Psoas muscle (tissue), 8 donors: ENCODE results near the gene HEXIM1. TPM values are rescaled to one million over a fixed set of nuclear protein-coding genes. Genes with fewer than 3 reads are reported as not detected.
A peak's percentile ranks its signal among the peaks of the same experiment; 100 is the strongest.

ENCODE experiments used
- ATAC-seq, 4 donors: fragments of 200-7000 bp; cut with Tn5 transposase; one replicate each; pipeline ENCODE4 v1.9.1; 2020; ENCODE audit warnings: moderate library complexity in 3 of 4, mild to moderate bottlenecking in 2 of 4
- DNase-seq, 2 donors: peaks; one replicate each; pipeline ENCODE4 v3.0.0-alpha.2; 2020
- H3K27ac ChIP-seq: fragments of 200-600 bp; one replicate; pipeline ENCODE4 v1.8.0; 2022
- H3K27me3 ChIP-seq, 3 donors: fragments of 200-600 bp in 1 of 3; one replicate each; pipeline versions ENCODE4 v1.6.1 to v1.8.0; 2013 to 2022; ENCODE audit warnings: low read length in 2 of 3, mild to moderate bottlenecking in 2 of 3, moderate library complexity in 1 of 3; ENCODE audit not compliant: insufficient read depth in 3 of 3
- H3K36me3 ChIP-seq, 2 donors: fragments of 200-600 bp in 1 of 2; one replicate each; pipeline versions ENCODE4 v1.6.1 to v1.8.0; 2013 to 2022; ENCODE audit warnings: low read depth in 1 of 2, mild to moderate bottlenecking in 1 of 2, moderate library complexity in 1 of 2; ENCODE audit not compliant: insufficient read depth in 1 of 2
- H3K4me1 ChIP-seq: fragments of 200-600 bp; one replicate; pipeline ENCODE4 v1.8.0; 2022
- H3K4me3 ChIP-seq: fragments of 200-600 bp; one replicate; pipeline ENCODE4 v1.8.0; 2022; ENCODE audit warnings: mild to moderate bottlenecking
- H3K9me3 ChIP-seq: fragments of 200-600 bp; one replicate; pipeline ENCODE4 v1.8.0; 2022
- WGBS, 3 donors: extraction: QIAGEN DNeasy Blood & Tissue Kit; methylation state at CpG; one replicate each; pipeline versions ENCODE4 v1.1.6 to v1.1.7; 2013; 5-methylcytosine and 5-hydroxymethylcytosine counted together
- intact Hi-C, 2 donors: fragments of 100-400 bp; cut with DNase I; formaldehyde crosslinking; loops; one replicate each; pipeline versions ENCODE4 v1.11.0 to v1.14.2; 2022
- polyA plus RNA-seq, 3 donors: library from polyadenylated mRNA; stranded (reverse); fragments of 200-250 nt; gene quantifications; one replicate each; pipeline ENCODE4 v1.2.3, GENCODE V29; 2013
- total RNA-seq, 4 donors: library from RNA; stranded (reverse); fragmentation: NEBNext Ultra II Directional in 2 of 4; extraction: Animal tissue kit (Norgen Biotek cat#: 25700) in 2 of 4; gene quantifications; one replicate each; pipeline versions ENCODE4 v1.2.1 to v1.2.4, GENCODE V29; 2021 to 2023
- TF ChIP-seq, protein P1 (sequence below): fragments of 200-600 bp; IDR thresholded peaks from one replicate; pipeline ENCODE4 v1.8.0; 2022; ENCODE audit warnings: antibody characterized with exemption
- donor health status: healthy with polysubstance abuse.
- donor health status: DM: no; HTN: no; CAD: no; lungs with moderate emphysema.
- donor health status: Bipolar disorder and iron deficiency.
- donor health status: healthy.
- donor health status: DM: yes; HTN: yes; CAD: no.
- donor health status: DM: no; HTN: no; CAD: no.
- donor health status: DM: no; HTN: no; CAD: no.
- donor health status: DM: yes; HTN: yes; CAD: no.

HEXIM1 gene
- total and polyA plus RNA-seq, 7 donors = 9.5 to 127 (median 29.2) TPM

DNA sequence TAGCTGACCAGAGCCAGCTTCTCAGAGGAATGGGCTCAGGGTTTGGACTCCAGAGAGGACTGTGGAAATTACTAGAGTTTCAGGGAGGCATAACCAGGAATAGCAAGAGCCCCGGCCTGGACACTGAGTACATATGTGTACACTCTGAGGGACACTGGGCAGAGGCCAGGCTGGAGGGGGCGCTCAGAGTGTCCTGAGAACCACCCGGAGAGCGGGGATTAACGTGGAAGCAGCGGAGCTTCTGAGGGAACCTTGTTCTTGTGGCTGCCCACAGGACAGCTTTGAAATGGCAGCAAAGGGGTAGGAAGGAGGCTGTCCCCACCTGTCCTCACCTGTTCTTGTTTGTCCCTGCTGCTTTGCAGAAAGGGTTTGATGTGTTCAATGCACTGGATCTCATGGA, 43.8 kb upstream of the HEXIM1 start:
- ATAC-seq = peak in 2 of 4 donors; percentile 2 to 7
- Histone ChIP-seq H3K9me3 (no peaks in the 10 kb centered on the region), H3K4me1 (peaks cover 28% of the 10 kb centered on the region), H3K27ac (peak overlapping the region; percentile 27), H3K4me3 (no peak overlapping the region), H3K27me3 (no peaks in the 10 kb centered on the region), H3K36me3 (peaks cover 23 to 97% of the 10 kb centered on the region in 2 donors)
- WGBS, 3 donors = 42 to 72% (median 51%) methylated on average over 6 of the region's 6 CpGs
- intact Hi-C loops = no loop called here
- TF ChIP-seq, protein P1, sequence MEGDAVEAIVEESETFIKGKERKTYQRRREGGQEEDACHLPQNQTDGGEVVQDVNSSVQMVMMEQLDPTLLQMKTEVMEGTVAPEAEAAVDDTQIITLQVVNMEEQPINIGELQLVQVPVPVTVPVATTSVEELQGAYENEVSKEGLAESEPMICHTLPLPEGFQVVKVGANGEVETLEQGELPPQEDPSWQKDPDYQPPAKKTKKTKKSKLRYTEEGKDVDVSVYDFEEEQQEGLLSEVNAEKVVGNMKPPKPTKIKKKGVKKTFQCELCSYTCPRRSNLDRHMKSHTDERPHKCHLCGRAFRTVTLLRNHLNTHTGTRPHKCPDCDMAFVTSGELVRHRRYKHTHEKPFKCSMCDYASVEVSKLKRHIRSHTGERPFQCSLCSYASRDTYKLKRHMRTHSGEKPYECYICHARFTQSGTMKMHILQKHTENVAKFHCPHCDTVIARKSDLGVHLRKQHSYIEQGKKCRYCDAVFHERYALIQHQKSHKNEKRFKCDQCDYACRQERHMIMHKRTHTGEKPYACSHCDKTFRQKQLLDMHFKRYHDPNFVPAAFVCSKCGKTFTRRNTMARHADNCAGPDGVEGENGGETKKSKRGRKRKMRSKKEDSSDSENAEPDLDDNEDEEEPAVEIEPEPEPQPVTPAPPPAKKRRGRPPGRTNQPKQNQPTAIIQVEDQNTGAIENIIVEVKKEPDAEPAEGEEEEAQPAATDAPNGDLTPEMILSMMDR = no peak
- no peak for DNase-seq

GRCh38 chr17:45104907-45105624, 43.2 kb upstream of the HEXIM1 start:
- WGBS, 3 donors = 45 to 66% (median 48%) methylated on average over 17 of the region's 17 CpGs
- H3K4me1 ChIP-seq = peaks cover 34% of the 10 kb centered on the region
- H3K36me3 ChIP-seq = peaks cover 19 to 92% of the 10 kb centered on the region in 2 donors

DNA sequence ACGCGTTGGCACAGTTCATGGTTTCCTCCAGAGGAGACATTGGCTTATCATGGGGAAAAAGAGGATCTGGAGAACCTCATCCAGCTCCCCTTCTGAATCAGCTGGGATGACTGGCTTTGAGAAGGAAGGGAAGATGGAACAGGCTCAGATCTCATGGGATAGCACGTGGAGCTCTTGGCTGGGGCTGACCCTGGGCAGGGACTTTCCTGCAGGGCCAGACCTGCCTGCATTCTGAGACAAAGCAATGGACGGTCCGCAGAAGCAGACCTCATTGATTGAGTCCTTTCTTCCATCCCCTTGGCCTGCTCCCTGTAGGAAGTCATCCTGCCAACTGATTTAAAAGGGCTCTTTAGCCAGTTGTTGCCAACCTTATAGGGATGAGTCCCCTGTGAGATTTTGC, 42.2 kb upstream of the HEXIM1 start:
- peak in 1 of 4 donors; percentile 34 for ATAC-seq
- Histone ChIP-seq H3K27me3 (no peaks in the 10 kb centered on the region), H3K4me1 (peaks cover 44% of the 10 kb centered on the region), H3K4me3 (no peak overlapping the region), H3K9me3 (no peaks in the 10 kb centered on the region), H3K27ac (peak overlapping the region; percentile 51), H3K36me3 (peaks cover 19 to 82% of the 10 kb centered on the region in 2 donors)
- intact Hi-C loops = no loop called here
- TF ChIP-seq, protein P1 = no peak
- DNase-seq = no peak
- 37 to 58% (median 41%) methylated on average over 5 of the region's 5 CpGs for WGBS, 3 donors

More at GRCh38 chr17:45104907-45105624, 43.2 kb upstream of the HEXIM1 start:
- no peaks in the 10 kb centered on the region for H3K9me3 ChIP-seq
- H3K4me3 ChIP-seq = no peak overlapping the region
- intact Hi-C loops = no loop called here
- ATAC-seq (peak; percentile 4 to 13 (median 8)), DNase-seq (no peak)
- H3K27me3 ChIP-seq = no peaks in the 10 kb centered on the region
- H3K27ac ChIP-seq = peak overlapping the region; percentile 27
- TF ChIP-seq, protein P1 = no peak

- H3K4me1 ChIP-seq = peaks cover 48% of the 10 kb centered on the region
- H3K27ac ChIP-seq = peak overlapping the region; percentile 51
- H3K4me3 ChIP-seq = no peak overlapping the region
- 45 to 64% (median 63%) methylated on average over 5 of the region's 5 CpGs for WGBS, 3 donors
- TF ChIP-seq, protein P1 = no peak
- intact Hi-C loops = no loop called here
- ATAC-seq = no peak
- DNase-seq = no peak
- no peaks in the 10 kb centered on the region for H3K9me3 ChIP-seq
- no peaks in the 10 kb centered on the region for H3K27me3 ChIP-seq
- peaks cover 19 to 77% of the 10 kb centered on the region in 2 donors for H3K36me3 ChIP-seq
These were observed 41.7 kb upstream of the HEXIM1 start for GRCh38 chr17:45106582-45106981.
